HEK293T (cell line): Measurements from ENCODE around the gene DNAH1.

Source experiments
- SP1 ChIP-seq: fragments of 450-650 bp; IDR thresholded peaks from 2 replicates; pipeline ENCODE4 v1.6.1; 2017
- SUZ12 ChIP-seq: fragments of 450-650 bp; IDR thresholded peaks from 2 replicates; pipeline ENCODE4 v1.6.1; 2016; ENCODE audit warnings: mild to moderate bottlenecking

- TF ChIP-seq SP1, result no peak
- no peak for TF ChIP-seq SUZ12
These were observed 45.3 kb downstream of the DNAH1 start for GRCh38 chr3:52361454-52361853.
